Activated CD8-positive, alpha-beta memory T cell treated with anti-CD3 and anti-CD28 coated beads for 36 hours (primary cell): ENCODE measurements around the gene AUTS2. TPM values are rescaled to one million over a fixed set of nuclear protein-coding genes. Genes with fewer than 3 reads are reported as not detected.

Experiments used
- CTCF ChIA-PET: fragments of 350-600 bp; sonication (Branson Sonifier 250); formaldehyde crosslinking; loops from one replicate; lab custom pipeline; 2021; ENCODE audit warnings: antibody characterized with exemption; lab: Charles Lee
- POLR2A ChIA-PET: fragments of 350-600 bp; sonication (Branson Sonifier 250); formaldehyde crosslinking; loops from one replicate; lab custom pipeline; 2021; ENCODE audit warnings: antibody characterized with exemption; lab: Charles Lee
- total RNA-seq, 2 experiments: library from RNA; stranded (reverse); gene quantifications; one replicate each; pipeline ENCODE4 v1.2.3, GENCODE V29; 2021

Gene AUTS2
- total RNA-seq, 2 experiments from 2014 or later: 3.4 to 3.5 TPM

- ChIA-PET CTCF (interaction anchor here (0.6 to 0.7 kb wide), 2 partner anchors 153 to 932 kb away, joined by 3 to 4 read pairs; no protein-coding TSS in a partner anchor), POLR2A (no interaction called here)
Measured at GRCh38 chr7:70439651-70440050, 841.4 kb downstream of the AUTS2 start.

- POLR2A ChIA-PET: no interaction called here
- CTCF ChIA-PET: no interaction called here
Measured at GRCh38 chr7:70446448-70447143, 848.3 kb downstream of the AUTS2 start.

GRCh38 chr7:70448312-70448906 lies 850.1 kb downstream of the AUTS2 start:
- ChIA-PET POLR2A (no interaction called here), CTCF (no interaction called here)

- ChIA-PET POLR2A (no interaction called here), CTCF (no interaction called here)
Measured at GRCh38 chr7:70450731-70451130, 852.5 kb downstream of the AUTS2 start.

- ChIA-PET CTCF (no interaction called here), POLR2A (no interaction called here)
Measured at GRCh38 chr7:70455925-70456324, 857.6 kb downstream of the AUTS2 start.

- ChIA-PET POLR2A (no interaction called here), CTCF (no interaction called here)
Measured at GRCh38 chr7:70456719-70457118, 858.4 kb downstream of the AUTS2 start.

GRCh38 chr7:70457482-70457881 lies 859.2 kb downstream of the AUTS2 start:
- POLR2A ChIA-PET: no interaction called here
- CTCF ChIA-PET: no interaction called here

- ChIA-PET POLR2A (no interaction called here), CTCF (no interaction called here)
Measured at GRCh38 chr7:70457883-70458680, 859.8 kb downstream of the AUTS2 start.

- CTCF ChIA-PET: no interaction called here
- POLR2A ChIA-PET: no interaction called here
Measured at GRCh38 chr7:70458745-70459144, 860.5 kb downstream of the AUTS2 start.

- POLR2A ChIA-PET: no interaction called here
- CTCF ChIA-PET: no interaction called here
Measured at GRCh38 chr7:70459546-70459945, 861.3 kb downstream of the AUTS2 start.

GRCh38 chr7:70460071-70460470 lies 861.8 kb downstream of the AUTS2 start:
- POLR2A ChIA-PET: no interaction called here
- CTCF ChIA-PET: no interaction called here

GRCh38 chr7:70460562-70460961 lies 862.3 kb downstream of the AUTS2 start:
- POLR2A ChIA-PET: no interaction called here
- CTCF ChIA-PET: no interaction called here

GRCh38 chr7:70463352-70463938 lies 865.2 kb downstream of the AUTS2 start:
- ChIA-PET CTCF (no interaction called here), POLR2A (no interaction called here)

- CTCF ChIA-PET: no interaction called here
- POLR2A ChIA-PET: no interaction called here
Measured at GRCh38 chr7:70466725-70467364, 868.6 kb downstream of the AUTS2 start.

GRCh38 chr7:70470746-70471145 lies 872.5 kb downstream of the AUTS2 start:
- CTCF ChIA-PET: no interaction called here
- POLR2A ChIA-PET: no interaction called here

GRCh38 chr7:70472601-70473237 lies 874.4 kb downstream of the AUTS2 start:
- CTCF ChIA-PET: no interaction called here

GRCh38 chr7:70474639-70475234 lies 876.5 kb downstream of the AUTS2 start:
- CTCF ChIA-PET: no interaction called here
- POLR2A ChIA-PET: no interaction called here

More at GRCh38 chr7:70472601-70473237, 874.4 kb downstream of the AUTS2 start:
- POLR2A ChIA-PET: no interaction called here

- ChIA-PET CTCF (no interaction called here), POLR2A (no interaction called here)
Measured at GRCh38 chr7:70477036-70478010, 879.0 kb downstream of the AUTS2 start.
